Measurements from ENCODE around the gene NDRG3. TPM values are rescaled to one million over a fixed set of nuclear protein-coding genes. Genes with fewer than 3 reads are reported as not detected.

NDRG3 gene
- total and polyA plus RNA-seq, 10 of the 15 experiments (the other 5 are each of a cell fraction or from before 2014, with no cell fraction given): 11.2 to 29.7 (median 14.9) TPM

GRCh38 chr20:36663031-36663430, 82.9 kb downstream of the NDRG3 start:
- Histone ChIP-seq H3K9me3 (replicated peaks; ENCODE audit: control insufficient read depth, insufficient read depth, low read length) (no peaks in the 10 kb centered on the region), H3K27ac (ENCODE audit: control insufficient read depth, insufficient read depth) (no peak overlapping the region), H3K27me3 (replicated peaks in 1 of 2; ENCODE audit: control insufficient read depth in 2 of 2, insufficient read depth in 2 of 2, low read length in 1 of 2) (no peaks in the 10 kb centered on the region), H3K36me3 (ENCODE audit: control insufficient read depth in 2 of 2, insufficient read depth in 2 of 2, low read length in 1 of 2) (peaks cover 0 to 2% of the 10 kb centered on the region in 2 experiments; a peak in 2 of 4 replicates), H2AFZ (ENCODE audit: control insufficient read depth, low read depth, low read length) (no peak overlapping the region), H4K20me1 (ENCODE audit: control insufficient read depth, insufficient read depth) (no peaks in the 10 kb centered on the region), H3K4me3 (no peak overlapping the region), H3K9ac (ENCODE audit: control insufficient read depth, insufficient read depth, low read length) (no peak overlapping the region), H3K4me2 (ENCODE audit: control insufficient read depth, insufficient read depth) (no peak overlapping the region), H3K4me1 (ENCODE audit: control insufficient read depth, insufficient read depth, low read length) (no peaks in the 10 kb centered on the region), H3K79me2 (ENCODE audit: control insufficient read depth, insufficient read depth, low read length) (no peaks in the 10 kb centered on the region)
- intact Hi-C loops (cut with micrococcal nuclease; ENCODE audit: unreplicated experiment) (no loop called here), in situ Hi-C loops (cut with MboI) (no loop called here)
- TF ChIP-seq, protein P1, sequence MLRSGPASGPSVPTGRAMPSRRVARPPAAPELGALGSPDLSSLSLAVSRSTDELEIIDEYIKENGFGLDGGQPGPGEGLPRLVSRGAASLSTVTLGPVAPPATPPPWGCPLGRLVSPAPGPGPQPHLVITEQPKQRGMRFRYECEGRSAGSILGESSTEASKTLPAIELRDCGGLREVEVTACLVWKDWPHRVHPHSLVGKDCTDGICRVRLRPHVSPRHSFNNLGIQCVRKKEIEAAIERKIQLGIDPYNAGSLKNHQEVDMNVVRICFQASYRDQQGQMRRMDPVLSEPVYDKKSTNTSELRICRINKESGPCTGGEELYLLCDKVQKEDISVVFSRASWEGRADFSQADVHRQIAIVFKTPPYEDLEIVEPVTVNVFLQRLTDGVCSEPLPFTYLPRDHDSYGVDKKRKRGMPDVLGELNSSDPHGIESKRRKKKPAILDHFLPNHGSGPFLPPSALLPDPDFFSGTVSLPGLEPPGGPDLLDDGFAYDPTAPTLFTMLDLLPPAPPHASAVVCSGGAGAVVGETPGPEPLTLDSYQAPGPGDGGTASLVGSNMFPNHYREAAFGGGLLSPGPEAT (IDR thresholded peaks at IDR 0.05; ENCODE audit: low read depth): no peak
- TF ChIP-seq, protein P2, sequence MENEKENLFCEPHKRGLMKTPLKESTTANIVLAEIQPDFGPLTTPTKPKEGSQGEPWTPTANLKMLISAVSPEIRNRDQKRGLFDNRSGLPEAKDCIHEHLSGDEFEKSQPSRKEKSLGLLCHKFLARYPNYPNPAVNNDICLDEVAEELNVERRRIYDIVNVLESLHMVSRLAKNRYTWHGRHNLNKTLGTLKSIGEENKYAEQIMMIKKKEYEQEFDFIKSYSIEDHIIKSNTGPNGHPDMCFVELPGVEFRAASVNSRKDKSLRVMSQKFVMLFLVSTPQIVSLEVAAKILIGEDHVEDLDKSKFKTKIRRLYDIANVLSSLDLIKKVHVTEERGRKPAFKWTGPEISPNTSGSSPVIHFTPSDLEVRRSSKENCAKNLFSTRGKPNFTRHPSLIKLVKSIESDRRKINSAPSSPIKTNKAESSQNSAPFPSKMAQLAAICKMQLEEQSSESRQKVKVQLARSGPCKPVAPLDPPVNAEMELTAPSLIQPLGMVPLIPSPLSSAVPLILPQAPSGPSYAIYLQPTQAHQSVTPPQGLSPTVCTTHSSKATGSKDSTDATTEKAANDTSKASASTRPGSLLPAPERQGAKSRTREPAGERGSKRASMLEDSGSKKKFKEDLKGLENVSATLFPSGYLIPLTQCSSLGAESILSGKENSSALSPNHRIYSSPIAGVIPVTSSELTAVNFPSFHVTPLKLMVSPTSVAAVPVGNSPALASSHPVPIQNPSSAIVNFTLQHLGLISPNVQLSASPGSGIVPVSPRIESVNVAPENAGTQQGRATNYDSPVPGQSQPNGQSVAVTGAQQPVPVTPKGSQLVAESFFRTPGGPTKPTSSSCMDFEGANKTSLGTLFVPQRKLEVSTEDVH (IDR thresholded peaks at IDR 0.05; ENCODE audit: low read depth, partially characterized antibody): no peak
- TF ChIP-seq KDM1A (IDR thresholded peaks at IDR 0.05; ENCODE audit: borderline replicate concordance): no peak
- ChIA-PET SMC1A (ENCODE audit: uncharacterized antibody, unreplicated experiment) (no interaction called here), CTCF (no interaction called here), RAD21 (ENCODE audit: unreplicated experiment) (no interaction called here), POLR2A (no interaction called here)
- no TSS peak for BruUV-seq (replicated peaks)
- ATAC-seq (no peak), DNase-seq (ENCODE audit: low read depth, low spot score) (no peak), FAIRE-seq (no peak)
- 90% methylated on average over 2 of the region's 2 CpGs for WGBS (ENCODE audit: insufficient coverage, insufficient replicate concordance, low lambda C conversion rate, missing lambda C conversion rate)
